Measurements from ENCODE around the gene MAB21L4.

Gene MAB21L4

DNA sequence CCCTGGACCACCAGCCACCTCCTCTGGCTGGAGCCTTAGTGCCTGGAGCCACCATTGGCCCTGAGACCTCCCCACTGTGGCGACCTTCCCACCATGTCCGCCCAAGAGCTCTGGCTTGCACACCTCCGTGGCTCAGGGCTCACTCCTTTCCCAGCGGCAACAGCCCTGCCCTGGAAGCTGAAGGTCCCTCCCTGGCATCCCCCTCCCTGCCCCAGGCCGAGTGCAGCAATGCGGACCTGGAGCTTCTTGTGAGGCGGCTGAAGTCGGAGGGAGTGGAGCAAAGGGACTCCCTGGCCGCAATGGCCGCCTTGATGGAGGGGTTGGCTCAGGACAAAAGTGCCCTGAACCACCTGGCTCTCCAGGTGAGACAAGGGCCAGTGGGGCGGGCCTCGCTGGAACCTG lies 38.7 kb upstream of the MAB21L4 start:
- H3K36me3 ChIP-seq (ENCODE audit: control insufficient read depth in 2 of 2, insufficient read depth in 1 of 2, low read length in 2 of 2): no peaks in the 10 kb centered on the region
- H3K4me1 ChIP-seq (ENCODE audit: control insufficient read depth, insufficient read depth, low read length): no peaks in the 10 kb centered on the region
- TF ChIP-seq ZFP3 (tag by site-specific recombination; IDR thresholded peaks at IDR 0.05; ENCODE audit: low read depth) (no peak), SCRT2 (tag by site-specific recombination; IDR thresholded peaks at IDR 0.05) (no peak), ZFP69B (tag by site-specific recombination; IDR thresholded peaks at IDR 0.05) (no peak), ZNF155 (tag by site-specific recombination; IDR thresholded peaks at IDR 0.05) (no peak), ZNF544 (tag by site-specific recombination; IDR thresholded peaks at IDR 0.05) (no peak), ZNF174 (tag by site-specific recombination; IDR thresholded peaks at IDR 0.05) (no peak), ZNF311 (tag by site-specific recombination; IDR thresholded peaks at IDR 0.05; ENCODE audit: borderline replicate concordance) (no peak), GLIS2 (tag by site-specific recombination; IDR thresholded peaks at IDR 0.05) (no peak)
- TF ChIP-seq, protein P1, sequence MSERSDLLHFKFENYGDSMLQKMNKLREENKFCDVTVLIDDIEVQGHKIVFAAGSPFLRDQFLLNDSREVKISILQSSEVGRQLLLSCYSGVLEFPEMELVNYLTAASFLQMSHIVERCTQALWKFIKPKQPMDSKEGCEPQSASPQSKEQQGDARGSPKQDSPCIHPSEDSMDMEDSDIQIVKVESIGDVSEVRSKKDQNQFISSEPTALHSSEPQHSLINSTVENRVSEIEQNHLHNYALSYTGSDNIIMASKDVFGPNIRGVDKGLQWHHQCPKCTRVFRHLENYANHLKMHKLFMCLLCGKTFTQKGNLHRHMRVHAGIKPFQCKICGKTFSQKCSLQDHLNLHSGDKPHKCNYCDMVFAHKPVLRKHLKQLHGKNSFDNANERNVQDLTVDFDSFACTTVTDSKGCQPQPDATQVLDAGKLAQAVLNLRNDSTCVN (tag by site-specific recombination; optimal IDR thresholded peaks at IDR 0.05): no peak
- TF ChIP-seq, protein P2, sequence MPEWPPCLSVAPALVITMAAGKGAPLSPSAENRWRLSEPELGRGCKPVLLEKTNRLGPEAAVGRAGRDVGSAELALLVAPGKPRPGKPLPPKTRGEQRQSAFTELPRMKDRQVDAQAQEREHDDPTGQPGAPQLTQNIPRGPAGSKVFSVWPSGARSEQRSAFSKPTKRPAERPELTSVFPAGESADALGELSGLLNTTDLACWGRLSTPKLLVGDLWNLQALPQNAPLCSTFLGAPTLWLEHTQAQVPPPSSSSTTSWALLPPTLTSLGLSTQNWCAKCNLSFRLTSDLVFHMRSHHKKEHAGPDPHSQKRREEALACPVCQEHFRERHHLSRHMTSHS (tag by site-specific recombination; IDR thresholded peaks at IDR 0.05): no peak
- no peak overlapping the region for H3K4me3 ChIP-seq (ENCODE audit: low read depth, low read length)
- ChIA-PET CTCF (no interaction called here), POLR2A (no interaction called here)
- H3K27ac ChIP-seq (ENCODE audit: extremely low read depth, low read depth, low read length): no peak overlapping the region
- H3K9me3 ChIP-seq (ENCODE audit: control insufficient read depth, insufficient read depth, low read depth, low read length): no peaks in the 10 kb centered on the region

DNA sequence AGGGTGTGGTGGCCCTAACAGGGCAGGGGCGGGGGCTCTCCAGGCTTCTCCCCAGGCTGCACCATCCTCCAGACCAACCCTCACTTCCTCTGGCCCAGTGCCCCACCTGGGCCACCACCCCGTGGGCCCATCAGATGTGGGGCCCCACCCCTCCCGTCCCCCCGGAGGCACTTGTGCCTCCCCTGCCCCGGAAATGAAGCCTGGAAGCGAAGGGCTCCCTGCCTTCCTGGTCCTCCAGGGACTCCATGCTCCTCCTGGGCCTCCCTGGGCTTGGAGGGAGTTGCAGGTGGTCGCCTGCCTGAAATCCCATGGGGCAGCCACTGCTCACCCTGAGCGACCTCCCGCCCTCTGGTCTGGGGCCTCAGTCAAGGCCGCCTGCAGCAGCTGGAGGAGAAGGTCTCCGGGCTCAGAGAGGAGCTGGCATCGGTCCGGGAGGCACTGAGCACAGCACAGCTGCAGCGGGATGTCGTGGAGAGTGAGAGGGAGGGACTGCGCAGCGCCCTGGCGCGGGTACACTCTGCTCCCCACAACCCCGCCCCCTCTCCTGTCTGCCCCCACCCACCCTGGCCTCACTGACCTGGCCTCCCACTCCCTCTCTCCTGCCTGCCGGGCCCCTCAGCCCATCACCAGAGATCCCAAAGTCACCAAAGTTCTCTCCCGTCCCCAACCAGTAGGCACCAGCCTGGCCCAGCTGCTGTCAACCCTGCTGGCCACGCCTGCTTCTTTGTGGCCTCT lies 38.2 kb upstream of the MAB21L4 start:
- Histone ChIP-seq H3K4me3 (ENCODE audit: low read depth, low read length) (no peak overlapping the region), H3K27ac (ENCODE audit: extremely low read depth, low read depth, low read length) (no peak overlapping the region), H3K9me3 (ENCODE audit: control insufficient read depth, insufficient read depth, low read depth, low read length) (no peaks in the 10 kb centered on the region), H3K4me1 (ENCODE audit: control insufficient read depth, insufficient read depth, low read length) (no peaks in the 10 kb centered on the region), H3K36me3 (ENCODE audit: control insufficient read depth in 2 of 2, insufficient read depth in 1 of 2, low read length in 2 of 2) (no peaks in the 10 kb centered on the region)
- CTCF ChIA-PET: no interaction called here
- POLR2A ChIA-PET: no interaction called here
- TF ChIP-seq, protein P3, sequence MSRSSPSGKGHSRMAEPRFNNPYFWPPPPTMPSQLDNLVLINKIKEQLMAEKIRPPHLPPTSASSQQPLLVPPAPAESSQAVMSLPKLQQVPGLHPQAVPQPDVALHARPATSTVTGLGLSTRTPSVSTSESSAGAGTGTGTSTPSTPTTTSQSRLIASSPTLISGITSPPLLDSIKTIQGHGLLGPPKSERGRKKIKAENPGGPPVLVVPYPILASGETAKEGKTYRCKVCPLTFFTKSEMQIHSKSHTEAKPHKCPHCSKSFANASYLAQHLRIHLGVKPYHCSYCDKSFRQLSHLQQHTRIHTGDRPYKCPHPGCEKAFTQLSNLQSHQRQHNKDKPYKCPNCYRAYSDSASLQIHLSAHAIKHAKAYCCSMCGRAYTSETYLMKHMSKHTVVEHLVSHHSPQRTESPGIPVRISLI (tag by site-specific recombination; IDR thresholded peaks at IDR 0.05): no peak
- TF ChIP-seq, protein P4, sequence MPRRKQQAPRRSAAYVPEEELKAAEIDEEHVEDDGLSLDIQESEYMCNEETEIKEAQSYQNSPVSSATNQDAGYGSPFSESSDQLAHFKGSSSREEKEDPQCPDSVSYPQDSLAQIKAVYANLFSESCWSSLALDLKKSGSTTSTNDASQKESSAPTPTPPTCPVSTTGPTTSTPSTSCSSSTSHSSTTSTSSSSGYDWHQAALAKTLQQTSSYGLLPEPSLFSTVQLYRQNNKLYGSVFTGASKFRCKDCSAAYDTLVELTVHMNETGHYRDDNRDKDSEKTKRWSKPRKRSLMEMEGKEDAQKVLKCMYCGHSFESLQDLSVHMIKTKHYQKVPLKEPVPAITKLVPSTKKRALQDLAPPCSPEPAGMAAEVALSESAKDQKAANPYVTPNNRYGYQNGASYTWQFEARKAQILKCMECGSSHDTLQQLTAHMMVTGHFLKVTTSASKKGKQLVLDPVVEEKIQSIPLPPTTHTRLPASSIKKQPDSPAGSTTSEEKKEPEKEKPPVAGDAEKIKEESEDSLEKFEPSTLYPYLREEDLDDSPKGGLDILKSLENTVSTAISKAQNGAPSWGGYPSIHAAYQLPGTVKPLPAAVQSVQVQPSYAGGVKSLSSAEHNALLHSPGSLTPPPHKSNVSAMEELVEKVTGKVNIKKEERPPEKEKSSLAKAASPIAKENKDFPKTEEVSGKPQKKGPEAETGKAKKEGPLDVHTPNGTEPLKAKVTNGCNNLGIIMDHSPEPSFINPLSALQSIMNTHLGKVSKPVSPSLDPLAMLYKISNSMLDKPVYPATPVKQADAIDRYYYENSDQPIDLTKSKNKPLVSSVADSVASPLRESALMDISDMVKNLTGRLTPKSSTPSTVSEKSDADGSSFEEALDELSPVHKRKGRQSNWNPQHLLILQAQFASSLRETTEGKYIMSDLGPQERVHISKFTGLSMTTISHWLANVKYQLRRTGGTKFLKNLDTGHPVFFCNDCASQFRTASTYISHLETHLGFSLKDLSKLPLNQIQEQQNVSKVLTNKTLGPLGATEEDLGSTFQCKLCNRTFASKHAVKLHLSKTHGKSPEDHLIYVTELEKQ (tag by site-specific recombination; IDR thresholded peaks at IDR 0.05; ENCODE audit: borderline replicate concordance): no peak
- no peak for TF ChIP-seq ZNF394 (tag by site-specific recombination; IDR thresholded peaks at IDR 0.05; ENCODE audit: borderline replicate concordance)
- TF ChIP-seq ZNF335 (tag by site-specific recombination; conservative IDR thresholded peaks at IDR 0.05): no peak
- TF ChIP-seq, protein P5, sequence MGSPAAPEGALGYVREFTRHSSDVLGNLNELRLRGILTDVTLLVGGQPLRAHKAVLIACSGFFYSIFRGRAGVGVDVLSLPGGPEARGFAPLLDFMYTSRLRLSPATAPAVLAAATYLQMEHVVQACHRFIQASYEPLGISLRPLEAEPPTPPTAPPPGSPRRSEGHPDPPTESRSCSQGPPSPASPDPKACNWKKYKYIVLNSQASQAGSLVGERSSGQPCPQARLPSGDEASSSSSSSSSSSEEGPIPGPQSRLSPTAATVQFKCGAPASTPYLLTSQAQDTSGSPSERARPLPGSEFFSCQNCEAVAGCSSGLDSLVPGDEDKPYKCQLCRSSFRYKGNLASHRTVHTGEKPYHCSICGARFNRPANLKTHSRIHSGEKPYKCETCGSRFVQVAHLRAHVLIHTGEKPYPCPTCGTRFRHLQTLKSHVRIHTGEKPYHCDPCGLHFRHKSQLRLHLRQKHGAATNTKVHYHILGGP (tag by site-specific recombination; IDR thresholded peaks at IDR 0.05): no peak
- TF ChIP-seq, protein P6, sequence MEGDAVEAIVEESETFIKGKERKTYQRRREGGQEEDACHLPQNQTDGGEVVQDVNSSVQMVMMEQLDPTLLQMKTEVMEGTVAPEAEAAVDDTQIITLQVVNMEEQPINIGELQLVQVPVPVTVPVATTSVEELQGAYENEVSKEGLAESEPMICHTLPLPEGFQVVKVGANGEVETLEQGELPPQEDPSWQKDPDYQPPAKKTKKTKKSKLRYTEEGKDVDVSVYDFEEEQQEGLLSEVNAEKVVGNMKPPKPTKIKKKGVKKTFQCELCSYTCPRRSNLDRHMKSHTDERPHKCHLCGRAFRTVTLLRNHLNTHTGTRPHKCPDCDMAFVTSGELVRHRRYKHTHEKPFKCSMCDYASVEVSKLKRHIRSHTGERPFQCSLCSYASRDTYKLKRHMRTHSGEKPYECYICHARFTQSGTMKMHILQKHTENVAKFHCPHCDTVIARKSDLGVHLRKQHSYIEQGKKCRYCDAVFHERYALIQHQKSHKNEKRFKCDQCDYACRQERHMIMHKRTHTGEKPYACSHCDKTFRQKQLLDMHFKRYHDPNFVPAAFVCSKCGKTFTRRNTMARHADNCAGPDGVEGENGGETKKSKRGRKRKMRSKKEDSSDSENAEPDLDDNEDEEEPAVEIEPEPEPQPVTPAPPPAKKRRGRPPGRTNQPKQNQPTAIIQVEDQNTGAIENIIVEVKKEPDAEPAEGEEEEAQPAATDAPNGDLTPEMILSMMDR (tag by site-specific recombination; IDR thresholded peaks at IDR 0.05): no peak
- TF ChIP-seq ZNF785 (tag by site-specific recombination; IDR thresholded peaks at IDR 0.05): no peak
- no peak for TF ChIP-seq HOXC10 (CRISPR knock-in tag; IDR thresholded peaks at IDR 0.05)
- no peak for TF ChIP-seq ZNF184 (tag by site-specific recombination; IDR thresholded peaks at IDR 0.05)
- TF ChIP-seq ZNF510 (tag by site-specific recombination; IDR thresholded peaks at IDR 0.05; ENCODE audit: insufficient replicate concordance): no peak
- TF ChIP-seq ZNF155 (tag by site-specific recombination; IDR thresholded peaks at IDR 0.05): no peak
- TF ChIP-seq GLI4 (tag by site-specific recombination; IDR thresholded peaks at IDR 0.05): no peak
- TF ChIP-seq, protein P2 (tag by site-specific recombination; IDR thresholded peaks at IDR 0.05): no peak
- TF ChIP-seq ZNF654 (tag by site-specific recombination; IDR thresholded peaks at IDR 0.05; ENCODE audit: low read depth): no peak
- no peak for TF ChIP-seq ZFP3 (tag by site-specific recombination; IDR thresholded peaks at IDR 0.05; ENCODE audit: low read depth)
- TF ChIP-seq ZNF19 (tag by site-specific recombination; IDR thresholded peaks at IDR 0.05; ENCODE audit: low read depth): no peak
